Measurements from ENCODE around the gene B4GALT6. TPM values are rescaled to one million over a fixed set of nuclear protein-coding genes. Genes with fewer than 3 reads are reported as not detected.

B4GALT6 gene
- total and polyA plus RNA-seq, 2 of the 13 experiments (the other 11 are each of a cell fraction or from before 2014, with no cell fraction given), result 1.9 to 3.3 TPM

- TF ChIP-seq ZNF543 (CRISPR knock-in tag; IDR thresholded peaks at IDR 0.05) (0 out of 2 replicates have a peak, but pooled peaks have one; percentile 30), ZNF609 (CRISPR knock-in tag; IDR thresholded peaks at IDR 0.05; ENCODE audit: borderline replicate concordance) (peak; percentile 45; the same call in 1 of the 2 replicates), ZBTB39 (CRISPR knock-in tag; IDR thresholded peaks at IDR 0.05) (no peak), SIN3A (IDR thresholded peaks at IDR 0.05; ENCODE audit: borderline replicate concordance, low read depth, low read length) (no peak), ZNF678 (CRISPR knock-in tag; IDR thresholded peaks at IDR 0.05) (no peak), ZNF607 (CRISPR knock-in tag; IDR thresholded peaks at IDR 0.05; ENCODE audit: borderline replicate concordance) (no peak), ZNF3 (CRISPR knock-in tag; IDR thresholded peaks at IDR 0.05) (no peak), DNMT3B (CRISPR knock-in tag; conservative IDR thresholded peaks at IDR 0.05) (no peak), HNF4G (IDR thresholded peaks at IDR 0.05; ENCODE audit: borderline replicate concordance, low read depth, low read length) (peak; percentile 39), HNF4G (CRISPR knock-in tag; IDR thresholded peaks at IDR 0.05; ENCODE audit: borderline replicate concordance, low read depth) (no peak), ZNF709 (CRISPR knock-in tag; IDR thresholded peaks at IDR 0.05) (no peak), TFE3 (CRISPR knock-in tag; IDR thresholded peaks at IDR 0.05) (0 out of 2 replicates have a peak, but pooled peaks have one; percentile 33), NR2F2 (IDR thresholded peaks at IDR 0.05; ENCODE audit: borderline replicate concordance, low read depth) (peak; percentile 41; the same call in 1 of the 2 replicates)
- TF ChIP-seq, protein P1, sequence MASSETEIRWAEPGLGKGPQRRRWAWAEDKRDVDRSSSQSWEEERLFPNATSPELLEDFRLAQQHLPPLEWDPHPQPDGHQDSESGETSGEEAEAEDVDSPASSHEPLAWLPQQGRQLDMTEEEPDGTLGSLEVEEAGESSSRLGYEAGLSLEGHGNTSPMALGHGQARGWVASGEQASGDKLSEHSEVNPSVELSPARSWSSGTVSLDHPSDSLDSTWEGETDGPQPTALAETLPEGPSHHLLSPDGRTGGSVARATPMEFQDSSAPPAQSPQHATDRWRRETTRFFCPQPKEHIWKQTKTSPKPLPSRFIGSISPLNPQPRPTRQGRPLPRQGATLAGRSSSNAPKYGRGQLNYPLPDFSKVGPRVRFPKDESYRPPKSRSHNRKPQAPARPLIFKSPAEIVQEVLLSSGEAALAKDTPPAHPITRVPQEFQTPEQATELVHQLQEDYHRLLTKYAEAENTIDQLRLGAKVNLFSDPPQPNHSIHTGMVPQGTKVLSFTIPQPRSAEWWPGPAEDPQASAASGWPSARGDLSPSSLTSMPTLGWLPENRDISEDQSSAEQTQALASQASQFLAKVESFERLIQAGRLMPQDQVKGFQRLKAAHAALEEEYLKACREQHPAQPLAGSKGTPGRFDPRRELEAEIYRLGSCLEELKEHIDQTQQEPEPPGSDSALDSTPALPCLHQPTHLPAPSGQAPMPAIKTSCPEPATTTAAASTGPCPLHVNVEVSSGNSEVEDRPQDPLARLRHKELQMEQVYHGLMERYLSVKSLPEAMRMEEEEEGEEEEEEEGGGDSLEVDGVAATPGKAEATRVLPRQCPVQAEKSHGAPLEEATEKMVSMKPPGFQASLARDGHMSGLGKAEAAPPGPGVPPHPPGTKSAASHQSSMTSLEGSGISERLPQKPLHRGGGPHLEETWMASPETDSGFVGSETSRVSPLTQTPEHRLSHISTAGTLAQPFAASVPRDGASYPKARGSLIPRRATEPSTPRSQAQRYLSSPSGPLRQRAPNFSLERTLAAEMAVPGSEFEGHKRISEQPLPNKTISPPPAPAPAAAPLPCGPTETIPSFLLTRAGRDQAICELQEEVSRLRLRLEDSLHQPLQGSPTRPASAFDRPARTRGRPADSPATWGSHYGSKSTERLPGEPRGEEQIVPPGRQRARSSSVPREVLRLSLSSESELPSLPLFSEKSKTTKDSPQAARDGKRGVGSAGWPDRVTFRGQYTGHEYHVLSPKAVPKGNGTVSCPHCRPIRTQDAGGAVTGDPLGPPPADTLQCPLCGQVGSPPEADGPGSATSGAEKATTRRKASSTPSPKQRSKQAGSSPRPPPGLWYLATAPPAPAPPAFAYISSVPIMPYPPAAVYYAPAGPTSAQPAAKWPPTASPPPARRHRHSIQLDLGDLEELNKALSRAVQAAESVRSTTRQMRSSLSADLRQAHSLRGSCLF (CRISPR knock-in tag; IDR thresholded peaks at IDR 0.05; ENCODE audit: borderline replicate concordance), result no peak
- TF ChIP-seq, protein P2, sequence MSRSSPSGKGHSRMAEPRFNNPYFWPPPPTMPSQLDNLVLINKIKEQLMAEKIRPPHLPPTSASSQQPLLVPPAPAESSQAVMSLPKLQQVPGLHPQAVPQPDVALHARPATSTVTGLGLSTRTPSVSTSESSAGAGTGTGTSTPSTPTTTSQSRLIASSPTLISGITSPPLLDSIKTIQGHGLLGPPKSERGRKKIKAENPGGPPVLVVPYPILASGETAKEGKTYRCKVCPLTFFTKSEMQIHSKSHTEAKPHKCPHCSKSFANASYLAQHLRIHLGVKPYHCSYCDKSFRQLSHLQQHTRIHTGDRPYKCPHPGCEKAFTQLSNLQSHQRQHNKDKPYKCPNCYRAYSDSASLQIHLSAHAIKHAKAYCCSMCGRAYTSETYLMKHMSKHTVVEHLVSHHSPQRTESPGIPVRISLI (CRISPR knock-in tag; IDR thresholded peaks at IDR 0.05; ENCODE audit: borderline replicate concordance), result peak; percentile 60; the same call in 1 of the 2 replicates
Measured at GRCh38 chr18:31607384-31607783, 77.0 kb downstream of the B4GALT6 start (continued).

Data from HepG2 (cell line).